Brain microvascular endothelial cell (primary cell): ENCODE data around the gene COPRS.
A peak's percentile ranks its signal among the peaks of the same experiment; 100 is the strongest.

ENCODE experiments used
- DNase-seq: peaks from one replicate; pipeline ENCODE4 v3.0.0-alpha.2; 2020
- H3K27ac ChIP-seq: fragments of 250-450 bp; sonication (Bioruptor Pico); 2 replicates; pipeline ENCODE4 v1.5.1; 2020; ENCODE audit warnings: mild to moderate bottlenecking, moderate library complexity
- H3K27me3 ChIP-seq: fragments of 250-450 bp; sonication (Bioruptor Pico); replicated peaks from 2 replicates; pipeline ENCODE4 v1.5.1; 2020; ENCODE audit warnings: mild to moderate bottlenecking
- H3K36me3 ChIP-seq: fragments of 250-450 bp; sonication (Bioruptor Pico); replicated peaks from 2 replicates; pipeline ENCODE4 v1.5.1; 2020; ENCODE audit warnings: mild to moderate bottlenecking
- H3K4me3 ChIP-seq: 2 replicates; pipeline ENCODE4 v1.5.1; 2011; ENCODE audit warnings: low read depth, mild to moderate bottlenecking, control low read depth, low read length, moderate library complexity
- in situ Hi-C: cut with HindIII; loops from 2 replicates; pipeline ENCODE4 v1.10.0; 2017; ENCODE audit warnings: low sequenced_read_pairs, low pct_ligation_motif_present
- TF ChIP-seq, protein P1 (sequence below): IDR thresholded peaks from 2 replicates; pipeline ENCODE4 v1.5.1; 2011; ENCODE audit warnings: low read depth, mild to moderate bottlenecking, moderate library complexity, low read length, control low read depth, inconsistent platforms; ENCODE audit errors: missing control alignments

Gene COPRS

GRCh38 chr17:31900877-31901276, 41.8 kb upstream of the COPRS start:
- in situ Hi-C loops: no loop called here
- Histone ChIP-seq H3K27me3 (no peaks in the 10 kb centered on the region), H3K4me3 (peak overlapping the region; percentile 100), H3K27ac (peak overlapping the region; percentile 11), H3K36me3 (peaks cover 27% of the 10 kb centered on the region)
- peak; percentile 25 for DNase-seq
- TF ChIP-seq, protein P1, sequence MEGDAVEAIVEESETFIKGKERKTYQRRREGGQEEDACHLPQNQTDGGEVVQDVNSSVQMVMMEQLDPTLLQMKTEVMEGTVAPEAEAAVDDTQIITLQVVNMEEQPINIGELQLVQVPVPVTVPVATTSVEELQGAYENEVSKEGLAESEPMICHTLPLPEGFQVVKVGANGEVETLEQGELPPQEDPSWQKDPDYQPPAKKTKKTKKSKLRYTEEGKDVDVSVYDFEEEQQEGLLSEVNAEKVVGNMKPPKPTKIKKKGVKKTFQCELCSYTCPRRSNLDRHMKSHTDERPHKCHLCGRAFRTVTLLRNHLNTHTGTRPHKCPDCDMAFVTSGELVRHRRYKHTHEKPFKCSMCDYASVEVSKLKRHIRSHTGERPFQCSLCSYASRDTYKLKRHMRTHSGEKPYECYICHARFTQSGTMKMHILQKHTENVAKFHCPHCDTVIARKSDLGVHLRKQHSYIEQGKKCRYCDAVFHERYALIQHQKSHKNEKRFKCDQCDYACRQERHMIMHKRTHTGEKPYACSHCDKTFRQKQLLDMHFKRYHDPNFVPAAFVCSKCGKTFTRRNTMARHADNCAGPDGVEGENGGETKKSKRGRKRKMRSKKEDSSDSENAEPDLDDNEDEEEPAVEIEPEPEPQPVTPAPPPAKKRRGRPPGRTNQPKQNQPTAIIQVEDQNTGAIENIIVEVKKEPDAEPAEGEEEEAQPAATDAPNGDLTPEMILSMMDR: no peak

DNA sequence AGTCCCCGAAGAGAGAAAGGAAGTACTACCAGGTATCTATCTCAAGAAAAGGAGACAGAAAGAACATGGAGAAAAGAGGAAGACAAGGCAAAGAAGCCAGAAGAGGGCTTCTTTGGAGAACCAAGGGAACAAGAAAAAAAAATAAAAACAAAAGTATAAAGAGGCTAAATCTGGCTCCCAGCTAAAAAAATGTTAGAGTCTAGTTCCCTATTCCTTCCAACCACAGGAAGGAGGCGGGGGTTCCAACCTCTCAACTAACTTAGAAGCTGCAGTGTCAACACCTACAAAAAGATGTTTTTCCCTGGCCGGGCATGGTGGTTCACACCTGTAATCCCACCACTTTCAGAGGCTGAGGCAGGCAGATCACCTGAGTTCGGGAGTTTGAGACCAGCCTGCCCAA, 29.1 kb upstream of the COPRS start:
- Histone ChIP-seq H3K27me3 (no peaks in the 10 kb centered on the region), H3K4me3 (no peak overlapping the region), H3K27ac (no peak overlapping the region), H3K36me3 (peaks cover 79% of the 10 kb centered on the region)
- in situ Hi-C loops: no loop called here
- TF ChIP-seq, protein P1: no peak
- DNase-seq: no peak

GRCh38 chr17:31882571-31882970, 23.5 kb upstream of the COPRS start:
- Histone ChIP-seq H3K4me3 (no peak overlapping the region), H3K27ac (no peak overlapping the region), H3K27me3 (no peaks in the 10 kb centered on the region), H3K36me3 (peaks cover 65% of the 10 kb centered on the region)
- TF ChIP-seq, protein P1: no peak
- DNase-seq: no peak
- in situ Hi-C loops: no loop called here

DNA sequence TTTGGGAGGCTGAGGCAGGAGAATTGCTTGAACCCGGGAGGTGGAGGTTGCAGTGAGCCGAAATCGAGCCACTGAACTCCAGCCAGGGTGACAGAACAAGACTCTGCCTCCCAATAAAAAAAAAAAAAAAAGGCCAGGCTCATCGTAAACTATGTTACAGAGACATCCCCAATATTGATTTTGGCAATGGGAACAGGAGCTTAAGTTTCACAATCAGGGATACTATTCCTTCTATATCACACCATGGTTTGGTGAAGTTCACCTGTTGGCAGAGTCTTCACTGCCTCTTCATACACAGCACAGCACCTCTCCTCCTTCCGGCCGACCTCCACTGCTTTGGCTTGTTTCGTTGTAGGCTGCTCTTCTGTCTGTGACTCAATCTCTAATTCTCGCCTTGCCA, 21.3 kb upstream of the COPRS start:
- Histone ChIP-seq H3K27ac (no peak overlapping the region), H3K27me3 (no peaks in the 10 kb centered on the region), H3K4me3 (no peak overlapping the region), H3K36me3 (peaks cover 62% of the 10 kb centered on the region)
- TF ChIP-seq, protein P1: no peak
- in situ Hi-C loops: no loop called here
- DNase-seq: no peak

DNA sequence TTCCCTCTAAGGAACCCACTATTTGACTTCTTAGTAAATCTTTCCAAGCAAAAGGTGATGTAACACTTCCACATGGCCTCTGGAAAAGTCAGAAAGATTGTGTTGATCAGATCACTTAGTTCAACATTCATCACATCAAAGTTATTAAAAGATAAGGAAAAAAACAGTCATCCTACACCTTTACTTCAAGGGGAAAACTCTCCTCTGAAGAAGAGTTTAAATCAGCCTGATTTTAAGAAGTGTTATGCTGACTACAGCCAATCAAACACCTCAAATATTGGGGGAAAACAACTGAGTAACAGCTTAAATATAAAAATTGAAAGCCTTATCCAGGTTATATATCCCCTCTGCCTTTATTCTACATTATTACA, 19.6 kb upstream of the COPRS start:
- peak overlapping the region; percentile 86 for H3K27ac ChIP-seq

More for the DNA sequence above, 19.6 kb upstream of the COPRS start:
- H3K27me3 ChIP-seq: no peaks in the 10 kb centered on the region
- TF ChIP-seq, protein P1: no peak
- H3K4me3 ChIP-seq: no peak overlapping the region
- H3K36me3 ChIP-seq: peaks cover 65% of the 10 kb centered on the region
- in situ Hi-C loops: no loop called here
- DNase-seq: no peak
